Suprapubic skin (tissue), 4 donors: ENCODE data around the gene GALNT18. TPM values are rescaled to one million over a fixed set of nuclear protein-coding genes. Genes with fewer than 3 reads are reported as not detected.

Source experiments
- DNase-seq, 2 donors: peaks; one replicate each; pipeline ENCODE4 v3.0.0-alpha.2; 2019; ENCODE audit warnings: low spot score in 2 of 2
- H3K27ac ChIP-seq: fragments of 200-600 bp; sonication (generic); one replicate; pipeline ENCODE4 v1.5.1; 2019
- H3K27me3 ChIP-seq: fragments of 200-600 bp; sonication (generic); one replicate; pipeline ENCODE4 v1.5.1; 2019
- H3K36me3 ChIP-seq: fragments of 200-600 bp; sonication (generic); one replicate; pipeline ENCODE4 v1.5.1; 2019
- H3K4me1 ChIP-seq: fragments of 200-600 bp; sonication (generic); one replicate; pipeline ENCODE4 v1.5.1; 2019
- H3K4me3 ChIP-seq: fragments of 200-600 bp; sonication (generic); one replicate; pipeline ENCODE4 v1.5.1; 2019; ENCODE audit warnings: mild to moderate bottlenecking
- H3K9me3 ChIP-seq: fragments of 200-600 bp; sonication (generic); one replicate; pipeline ENCODE4 v1.5.1; 2019
- EP300 ChIP-seq: sonication (generic); formaldehyde crosslinking; IDR thresholded peaks from one replicate; pipeline ENCODE4 v1.6.1; 2017; ENCODE audit warnings: antibody characterized with exemption
- POLR2A ChIP-seq, 2 donors: fragments of 450-650 bp; IDR thresholded peaks; one replicate each; pipeline ENCODE4 v1.6.1; 2017; ENCODE audit warnings: antibody characterized with exemption in 2 of 2, mild to moderate bottlenecking in 2 of 2, moderate library complexity in 2 of 2
- POLR2AphosphoS5 ChIP-seq, 3 donors: sonication (generic); formaldehyde crosslinking; IDR thresholded peaks; one replicate each; pipeline ENCODE4 v1.6.1; 2017; ENCODE audit warnings: antibody characterized with exemption in 3 of 3
- WGBS: methylation state at CpG from one replicate; pipeline ENCODE4 v1.1.5; 2018; 5-methylcytosine and 5-hydroxymethylcytosine counted together
- total RNA-seq, 4 donors: library from RNA; depleted of rRNA; stranded (reverse); fragments of >200 nt; gene quantifications; one replicate each; pipeline ENCODE4 v1.1.0, GENCODE V29; 2016
- TF ChIP-seq, protein P1 (sequence below), 2 donors: fragments of 200-600 bp in 1 of 2; fragments of 450-650 bp in 1 of 2; sonication (generic) in 1 of 2; IDR thresholded peaks; one replicate each; pipeline ENCODE4 v1.5.1; 2016 to 2019; ENCODE audit warnings: antibody characterized with exemption in 2 of 2, mild to moderate bottlenecking in 1 of 2, moderate library complexity in 1 of 2

GALNT18 gene
- total RNA-seq, 4 donors from 2014 or later, result 20.6 to 26.0 (median 23.1) TPM

DNA sequence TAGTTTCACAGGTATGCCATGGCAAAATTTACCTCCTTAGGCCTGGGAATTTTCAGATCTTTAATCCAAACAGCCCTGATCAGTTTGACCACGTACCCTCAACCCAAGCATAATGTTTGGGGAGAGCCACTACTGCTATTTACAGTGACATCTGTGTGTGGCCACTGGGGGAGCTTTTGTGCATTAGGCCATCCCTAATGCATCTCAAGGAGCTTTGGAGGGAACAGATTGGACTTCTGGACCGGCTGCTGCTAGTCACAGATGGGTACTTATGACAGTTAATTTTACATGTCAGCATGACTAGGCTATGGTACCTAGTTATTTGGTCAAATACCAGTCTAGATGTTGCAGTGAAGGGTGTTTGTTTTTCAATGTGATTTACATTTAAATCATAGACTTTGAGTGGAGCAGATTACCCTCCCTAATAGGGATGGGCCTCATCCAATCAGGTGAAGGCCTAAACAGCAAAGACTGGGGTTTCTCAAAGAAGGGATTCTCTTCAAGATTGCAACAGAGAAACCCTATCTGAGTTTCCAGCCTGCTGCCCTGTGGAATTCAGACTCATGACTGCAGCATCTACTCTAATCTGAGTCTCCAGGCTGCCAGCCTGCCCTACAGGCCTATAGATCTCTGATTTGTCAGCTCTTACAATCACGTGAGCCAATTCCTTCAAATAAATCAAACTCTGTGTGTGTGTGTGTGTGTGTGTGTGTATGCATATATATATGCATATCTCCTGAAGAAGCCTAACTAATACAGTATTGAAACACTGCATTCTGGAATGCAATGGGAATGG lies 38.0 kb upstream of the GALNT18 start:
- TF ChIP-seq, protein P1, sequence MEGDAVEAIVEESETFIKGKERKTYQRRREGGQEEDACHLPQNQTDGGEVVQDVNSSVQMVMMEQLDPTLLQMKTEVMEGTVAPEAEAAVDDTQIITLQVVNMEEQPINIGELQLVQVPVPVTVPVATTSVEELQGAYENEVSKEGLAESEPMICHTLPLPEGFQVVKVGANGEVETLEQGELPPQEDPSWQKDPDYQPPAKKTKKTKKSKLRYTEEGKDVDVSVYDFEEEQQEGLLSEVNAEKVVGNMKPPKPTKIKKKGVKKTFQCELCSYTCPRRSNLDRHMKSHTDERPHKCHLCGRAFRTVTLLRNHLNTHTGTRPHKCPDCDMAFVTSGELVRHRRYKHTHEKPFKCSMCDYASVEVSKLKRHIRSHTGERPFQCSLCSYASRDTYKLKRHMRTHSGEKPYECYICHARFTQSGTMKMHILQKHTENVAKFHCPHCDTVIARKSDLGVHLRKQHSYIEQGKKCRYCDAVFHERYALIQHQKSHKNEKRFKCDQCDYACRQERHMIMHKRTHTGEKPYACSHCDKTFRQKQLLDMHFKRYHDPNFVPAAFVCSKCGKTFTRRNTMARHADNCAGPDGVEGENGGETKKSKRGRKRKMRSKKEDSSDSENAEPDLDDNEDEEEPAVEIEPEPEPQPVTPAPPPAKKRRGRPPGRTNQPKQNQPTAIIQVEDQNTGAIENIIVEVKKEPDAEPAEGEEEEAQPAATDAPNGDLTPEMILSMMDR (IDR thresholded peaks at IDR 0.05), result peak in 1 of 2 donors; percentile 5
- TF ChIP-seq EP300, result no peak
- DNase-seq, result no peak
- no peaks in the 10 kb centered on the region for H3K4me1 ChIP-seq
- H3K4me3 ChIP-seq, result no peak overlapping the region
- H3K27ac ChIP-seq, result no peak overlapping the region
- H3K27me3 ChIP-seq, result peaks cover 25% of the 10 kb centered on the region
- 97% methylated on average over 3 of the region's 3 CpGs for WGBS
- no peaks in the 10 kb centered on the region for H3K9me3 ChIP-seq
- H3K36me3 ChIP-seq, result no peaks in the 10 kb centered on the region

DNA sequence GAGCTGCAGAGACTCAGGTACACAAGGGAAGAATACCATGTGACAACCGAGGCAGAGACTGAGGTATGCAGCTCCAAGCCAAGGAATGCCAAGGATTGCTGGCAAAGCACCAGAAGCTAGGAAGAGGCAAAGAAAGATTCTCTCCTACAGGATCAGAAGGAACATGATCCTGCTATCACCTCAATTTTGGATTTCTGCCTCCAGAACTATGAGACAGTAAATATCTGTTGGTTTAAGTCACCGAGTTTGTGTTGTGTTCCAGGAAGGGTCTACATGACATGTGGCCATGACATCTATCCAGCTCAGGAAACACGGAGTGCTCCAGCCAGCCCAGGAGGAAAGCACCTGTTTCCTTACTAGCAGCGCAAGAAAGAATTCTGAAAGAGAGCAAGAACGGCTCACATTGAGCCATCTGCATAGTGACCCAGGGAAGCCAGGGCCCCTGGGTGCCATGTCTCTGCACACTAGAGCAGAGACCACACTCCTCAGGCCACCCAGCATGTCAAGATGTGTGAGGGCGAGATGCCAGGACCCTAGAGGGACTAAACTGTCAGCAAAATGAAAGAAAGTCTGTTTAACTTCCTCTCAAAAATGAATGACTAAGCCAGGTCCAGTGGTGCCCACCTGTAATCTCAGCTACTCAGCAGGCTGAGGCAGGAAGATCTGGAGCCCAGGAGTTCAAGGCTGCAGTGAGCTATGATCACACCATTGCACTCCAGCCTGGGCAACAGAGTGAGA lies 35.6 kb upstream of the GALNT18 start:
- no peak overlapping the region for H3K4me3 ChIP-seq
- H3K9me3 ChIP-seq, result no peaks in the 10 kb centered on the region
- no peaks in the 10 kb centered on the region for H3K36me3 ChIP-seq
- no peak for DNase-seq
- WGBS, result 57% methylated on average over 6 of the region's 6 CpGs
- TF ChIP-seq EP300 (no peak), POLR2AphosphoS5 (IDR thresholded peaks at IDR 0.05) (no peak), POLR2A (IDR thresholded peaks at IDR 0.05) (no peak)
- TF ChIP-seq, protein P1 (IDR thresholded peaks at IDR 0.05), result no peak
- no peak overlapping the region for H3K27ac ChIP-seq
- H3K27me3 ChIP-seq, result peaks cover 7% of the 10 kb centered on the region
- H3K4me1 ChIP-seq, result no peaks in the 10 kb centered on the region

GRCh38 chr11:11641581-11641980 lies 19.8 kb upstream of the GALNT18 start:
- 41% methylated on average over 1 of the region's 1 CpG for WGBS
- Histone ChIP-seq H3K4me3 (no peak overlapping the region), H3K36me3 (no peaks in the 10 kb centered on the region), H3K27me3 (peaks cover 4% of the 10 kb centered on the region), H3K9me3 (no peaks in the 10 kb centered on the region), H3K4me1 (peaks cover 5% of the 10 kb centered on the region), H3K27ac (no peak overlapping the region)
- TF ChIP-seq, protein P1 (IDR thresholded peaks at IDR 0.05), result no peak
- TF ChIP-seq EP300 (no peak), POLR2A (IDR thresholded peaks at IDR 0.05) (no peak), POLR2AphosphoS5 (IDR thresholded peaks at IDR 0.05) (no peak)
- DNase-seq, result no peak

DNA sequence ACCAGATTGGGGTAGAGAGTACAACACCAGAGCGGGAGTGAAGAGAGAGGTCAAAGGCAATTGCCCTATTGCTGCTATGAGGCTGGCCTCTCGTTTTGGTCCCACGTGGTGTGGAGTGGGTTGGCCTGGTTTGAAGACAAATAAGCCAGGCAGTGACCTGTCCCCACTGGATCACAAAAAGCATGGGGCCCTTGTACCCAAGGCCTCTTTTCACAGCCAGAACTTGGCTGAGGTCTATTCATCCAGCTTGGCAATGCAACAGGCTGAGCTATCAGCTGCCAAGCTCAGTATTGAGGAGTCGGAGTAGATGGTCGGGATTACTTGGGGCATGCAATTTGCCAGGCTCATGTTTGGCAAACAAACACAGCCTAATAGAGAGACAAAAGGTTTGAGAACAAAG lies 19.2 kb upstream of the GALNT18 start:
- H3K4me3 ChIP-seq, result no peak overlapping the region
- no peaks in the 10 kb centered on the region for H3K9me3 ChIP-seq
- no peak for DNase-seq
- peaks cover 5% of the 10 kb centered on the region for H3K4me1 ChIP-seq
- WGBS, result 86% methylated on average over 5 of the region's 5 CpGs
- peak overlapping the region; percentile 19 for H3K27ac ChIP-seq
- TF ChIP-seq POLR2A (IDR thresholded peaks at IDR 0.05) (no peak), EP300 (no peak), POLR2AphosphoS5 (IDR thresholded peaks at IDR 0.05) (no peak)
- TF ChIP-seq, protein P1 (IDR thresholded peaks at IDR 0.05), result no peak
- H3K36me3 ChIP-seq, result no peaks in the 10 kb centered on the region
- H3K27me3 ChIP-seq, result peaks cover 4% of the 10 kb centered on the region

DNA sequence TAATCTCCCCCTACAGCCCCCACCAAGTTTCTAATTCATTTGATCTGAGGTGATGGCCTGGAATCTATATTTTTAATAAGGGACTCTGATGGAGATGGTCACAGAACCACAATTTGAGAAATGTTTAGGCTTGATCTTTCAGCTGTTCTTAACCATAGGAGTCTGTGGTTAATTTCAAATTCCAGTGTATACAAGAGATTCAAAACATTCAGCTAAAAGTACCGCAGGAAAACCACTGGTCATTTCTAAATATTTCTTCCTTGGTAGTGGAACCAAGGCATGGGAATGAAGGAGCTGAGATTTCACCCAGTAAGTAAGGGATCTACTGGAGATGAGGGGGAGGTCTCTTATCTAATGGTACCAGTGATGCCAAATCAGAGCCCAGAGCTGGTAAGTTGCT lies 18.3 kb upstream of the GALNT18 start:
- Histone ChIP-seq H3K4me3 (no peak overlapping the region), H3K4me1 (peaks cover 5% of the 10 kb centered on the region), H3K9me3 (no peaks in the 10 kb centered on the region), H3K27me3 (no peaks in the 10 kb centered on the region), H3K27ac (no peak overlapping the region), H3K36me3 (no peaks in the 10 kb centered on the region)
- DNase-seq, result no peak
- TF ChIP-seq EP300 (no peak), POLR2A (IDR thresholded peaks at IDR 0.05) (no peak), POLR2AphosphoS5 (IDR thresholded peaks at IDR 0.05) (no peak)
- TF ChIP-seq, protein P1 (IDR thresholded peaks at IDR 0.05), result no peak
- 92% methylated on average over 1 of the region's 1 CpG for WGBS
